ENCODE data around the gene PLP2. TPM values are rescaled to one million over a fixed set of nuclear protein-coding genes. Genes with fewer than 3 reads are reported as not detected.
A peak's percentile ranks its signal among the peaks of the same experiment; 100 is the strongest.
"Not testable (repeated sequence)": the region's sequence is repeated elsewhere in the genome, so short reads cannot be mapped to it uniquely, and the experiment has no call there.

The PLP2 gene
- polyA plus RNA-seq, 3 donors = 280 to 374 (median 330) TPM

DNA sequence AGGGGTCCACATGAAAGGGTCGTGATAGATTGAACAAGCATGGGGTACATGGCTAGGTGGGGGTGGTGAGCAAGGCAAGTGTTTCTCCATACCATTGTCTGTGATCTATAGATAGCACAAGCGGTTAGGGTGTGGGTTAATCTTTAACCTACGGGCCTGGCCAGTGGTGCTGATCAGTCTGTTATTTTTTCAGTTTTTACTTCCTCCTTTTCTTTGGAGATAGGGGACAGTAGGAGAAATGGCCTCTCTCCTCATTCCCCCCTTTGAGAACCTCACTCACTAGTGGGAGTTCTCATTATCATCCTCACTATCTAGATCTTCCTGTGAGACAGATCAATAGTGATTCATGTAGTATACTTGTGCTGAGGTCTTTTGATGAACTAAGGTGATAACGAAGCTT lies 32.0 kb upstream of the PLP2 start:
- peaks cover 6 to 53% (median 47%) of the 10 kb centered on the region in 7 donors for H3K9me3 Mint-ChIP-seq
- TF ChIP-seq, protein P1, sequence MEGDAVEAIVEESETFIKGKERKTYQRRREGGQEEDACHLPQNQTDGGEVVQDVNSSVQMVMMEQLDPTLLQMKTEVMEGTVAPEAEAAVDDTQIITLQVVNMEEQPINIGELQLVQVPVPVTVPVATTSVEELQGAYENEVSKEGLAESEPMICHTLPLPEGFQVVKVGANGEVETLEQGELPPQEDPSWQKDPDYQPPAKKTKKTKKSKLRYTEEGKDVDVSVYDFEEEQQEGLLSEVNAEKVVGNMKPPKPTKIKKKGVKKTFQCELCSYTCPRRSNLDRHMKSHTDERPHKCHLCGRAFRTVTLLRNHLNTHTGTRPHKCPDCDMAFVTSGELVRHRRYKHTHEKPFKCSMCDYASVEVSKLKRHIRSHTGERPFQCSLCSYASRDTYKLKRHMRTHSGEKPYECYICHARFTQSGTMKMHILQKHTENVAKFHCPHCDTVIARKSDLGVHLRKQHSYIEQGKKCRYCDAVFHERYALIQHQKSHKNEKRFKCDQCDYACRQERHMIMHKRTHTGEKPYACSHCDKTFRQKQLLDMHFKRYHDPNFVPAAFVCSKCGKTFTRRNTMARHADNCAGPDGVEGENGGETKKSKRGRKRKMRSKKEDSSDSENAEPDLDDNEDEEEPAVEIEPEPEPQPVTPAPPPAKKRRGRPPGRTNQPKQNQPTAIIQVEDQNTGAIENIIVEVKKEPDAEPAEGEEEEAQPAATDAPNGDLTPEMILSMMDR (IDR thresholded peaks at IDR 0.05) = no peak
- H3K4me3 Mint-ChIP-seq = no peak overlapping the region
- Histone ChIP-seq H3K79me2 (ENCODE audit: insufficient read depth, low read length) (no peaks in the 10 kb centered on the region), H3K36me3 (replicated peaks in 1 of 2; ENCODE audit: control insufficient read depth in 1 of 2, insufficient read depth in 2 of 2, low read length in 2 of 2) (no peaks in the 10 kb centered on the region), H3K9me3 (replicated peaks in 1 of 2; ENCODE audit: control insufficient read depth in 1 of 2, insufficient read depth in 1 of 2, low read length in 2 of 2) (peaks cover 29 to 32% of the 10 kb centered on the region in 2 donors), H3K9ac (ENCODE audit: insufficient read depth, low read length, poor library complexity, severe bottlenecking) (no peak overlapping the region), H3K4me1 (ENCODE audit: control insufficient read depth in 1 of 2, insufficient read depth in 2 of 2, low read length in 2 of 2) (no peaks in the 10 kb centered on the region), H2AFZ (ENCODE audit: insufficient read depth, low read depth, low read length, poor library complexity, severe bottlenecking) (no peak overlapping the region), H3K27ac (ENCODE audit: low read depth in 1 of 2, low read length in 2 of 2) (no peak overlapping the region), H4K20me1 (ENCODE audit: insufficient read depth, low read length) (no peaks in the 10 kb centered on the region), H3K27me3 (ENCODE audit: control insufficient read depth in 2 of 2, insufficient read depth in 2 of 2, low read length in 2 of 2) (no peaks in the 10 kb centered on the region), H3K4me2 (replicated peaks; ENCODE audit: extremely low read depth, low read length, poor library complexity, severe bottlenecking) (no peak overlapping the region), H3K4me3 (replicated peaks in 1 of 3; ENCODE audit: low read depth in 2 of 3, low read length in 3 of 3) (no peak overlapping the region)
- DNase-seq = no peak
- peaks cover 0 to 4% of the 10 kb centered on the region in 2 donors for H3K36me3 Mint-ChIP-seq
- intact Hi-C loops (cut with micrococcal nuclease) = no loop called here
- H3K27ac Mint-ChIP-seq = no peak overlapping the region
- no peaks in the 10 kb centered on the region for H3K4me1 Mint-ChIP-seq
- no CpG with 5 or more reads among the region's 4 CpGs for WGBS (ENCODE audit: insufficient coverage)
- peaks cover 0 to 3% (median 0%) of the 10 kb centered on the region in 3 donors for H3K27me3 Mint-ChIP-seq (ENCODE audit: low read depth in 3 of 3)

DNA sequence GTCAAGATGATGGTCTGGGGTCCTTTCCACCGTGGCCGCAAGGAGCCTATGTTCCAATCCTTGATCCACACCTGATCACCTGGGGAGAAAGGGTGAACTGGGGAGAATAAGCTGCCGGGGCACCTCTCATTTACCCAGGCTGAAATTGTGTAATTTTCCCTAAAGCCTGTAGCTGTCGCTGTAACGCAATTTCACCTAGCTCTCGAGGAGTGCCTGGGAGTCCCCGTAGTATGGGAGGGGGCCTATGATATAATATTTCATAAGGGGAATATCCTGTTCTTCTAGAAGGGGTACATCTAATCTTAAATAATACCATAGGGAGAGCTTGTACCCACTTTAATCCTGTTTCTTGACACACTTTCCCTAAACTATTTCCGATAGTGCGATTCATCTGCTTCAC lies 29.4 kb upstream of the PLP2 start:
- H3K27me3 Mint-ChIP-seq (ENCODE audit: low read depth in 3 of 3); H3K36me3 Mint-ChIP-seq; H3K79me2 ChIP-seq (ENCODE audit: insufficient read depth, low read length); H3K4me3 Mint-ChIP-seq; DNase-seq; H3K4me2 ChIP-seq (replicated peaks; ENCODE audit: extremely low read depth, low read length, poor library complexity, severe bottlenecking); H4K20me1 ChIP-seq (ENCODE audit: insufficient read depth, low read length); H3K27me3 ChIP-seq (ENCODE audit: control insufficient read depth in 2 of 2, insufficient read depth in 2 of 2, low read length in 2 of 2); H3K36me3 ChIP-seq (replicated peaks in 1 of 2; ENCODE audit: control insufficient read depth in 1 of 2, insufficient read depth in 2 of 2, low read length in 2 of 2); H3K4me1 Mint-ChIP-seq; H3K4me1 ChIP-seq (ENCODE audit: control insufficient read depth in 1 of 2, insufficient read depth in 2 of 2, low read length in 2 of 2); H3K4me3 ChIP-seq (replicated peaks in 1 of 3; ENCODE audit: low read depth in 2 of 3, low read length in 3 of 3); intact Hi-C loops (cut with micrococcal nuclease); H3K9ac ChIP-seq (ENCODE audit: insufficient read depth, low read length, poor library complexity, severe bottlenecking); H3K27ac ChIP-seq (ENCODE audit: low read depth in 1 of 2, low read length in 2 of 2); H2AFZ ChIP-seq (ENCODE audit: insufficient read depth, low read depth, low read length, poor library complexity, severe bottlenecking): not testable (repeated sequence)
- H3K27ac Mint-ChIP-seq = peak overlapping the region in 1 of 7 donors; percentile 58
- TF ChIP-seq, protein P1 (IDR thresholded peaks at IDR 0.05) = peak; percentile 34
- no CpG with 5 or more reads among the region's 9 CpGs for WGBS (ENCODE audit: insufficient coverage)
- peaks cover 6 to 50% (median 42%) of the 10 kb centered on the region in 7 donors for H3K9me3 Mint-ChIP-seq
- H3K9me3 ChIP-seq (replicated peaks in 1 of 2; ENCODE audit: control insufficient read depth in 1 of 2, insufficient read depth in 1 of 2, low read length in 2 of 2) = peaks cover 29 to 32% of the 10 kb centered on the region in 2 donors

DNA sequence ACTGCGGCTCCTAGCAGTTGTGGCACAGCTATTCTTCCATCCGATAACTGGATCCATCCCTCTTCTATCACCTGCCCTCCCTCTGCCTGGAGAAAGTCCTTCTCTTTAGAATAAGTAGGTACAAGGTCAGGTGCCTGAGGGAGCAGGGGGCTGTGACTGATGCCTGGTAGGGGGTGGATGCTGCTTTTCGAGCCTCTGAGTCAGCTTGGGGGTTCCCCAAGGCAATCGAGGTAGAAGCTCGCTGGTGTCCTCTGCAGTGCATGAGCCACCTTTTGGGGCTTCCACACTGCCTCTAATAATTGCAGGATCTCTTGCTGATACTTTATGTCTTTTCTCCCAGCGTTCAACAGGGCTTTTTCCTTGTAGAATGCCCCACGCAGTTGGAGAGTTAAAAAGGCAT lies 28.5 kb upstream of the PLP2 start:
- H3K4me3 Mint-ChIP-seq; H3K27ac Mint-ChIP-seq; H3K4me1 ChIP-seq (ENCODE audit: control insufficient read depth in 1 of 2, insufficient read depth in 2 of 2, low read length in 2 of 2); H4K20me1 ChIP-seq (ENCODE audit: insufficient read depth, low read length); H3K27me3 Mint-ChIP-seq (ENCODE audit: low read depth in 3 of 3); DNase-seq; H3K27me3 ChIP-seq (ENCODE audit: control insufficient read depth in 2 of 2, insufficient read depth in 2 of 2, low read length in 2 of 2); H3K9ac ChIP-seq (ENCODE audit: insufficient read depth, low read length, poor library complexity, severe bottlenecking); H3K79me2 ChIP-seq (ENCODE audit: insufficient read depth, low read length); H3K4me2 ChIP-seq (replicated peaks; ENCODE audit: extremely low read depth, low read length, poor library complexity, severe bottlenecking); H3K36me3 Mint-ChIP-seq; H3K36me3 ChIP-seq (replicated peaks in 1 of 2; ENCODE audit: control insufficient read depth in 1 of 2, insufficient read depth in 2 of 2, low read length in 2 of 2); H2AFZ ChIP-seq (ENCODE audit: insufficient read depth, low read depth, low read length, poor library complexity, severe bottlenecking); H3K4me3 ChIP-seq (replicated peaks in 1 of 3; ENCODE audit: low read depth in 2 of 3, low read length in 3 of 3); intact Hi-C loops (cut with micrococcal nuclease); H3K4me1 Mint-ChIP-seq; H3K27ac ChIP-seq (ENCODE audit: low read depth in 1 of 2, low read length in 2 of 2): not testable (repeated sequence)
- peaks cover 27 to 29% of the 10 kb centered on the region in 2 donors for H3K9me3 ChIP-seq (replicated peaks in 1 of 2; ENCODE audit: control insufficient read depth in 1 of 2, insufficient read depth in 1 of 2, low read length in 2 of 2)
- no CpG with 5 or more reads among the region's 7 CpGs for WGBS (ENCODE audit: insufficient coverage)
- peaks cover 6 to 49% (median 35%) of the 10 kb centered on the region in 7 donors for H3K9me3 Mint-ChIP-seq

Measured in CD14-positive monocyte (primary cell).